ENCODE results near the gene HIF3A. TPM values are rescaled to one million over a fixed set of nuclear protein-coding genes. Genes with fewer than 3 reads are reported as not detected.

The HIF3A gene
- total and polyA plus RNA-seq, 9 of the 15 experiments (the other 6 are each of a cell fraction or from before 2014, with no cell fraction given): 0.29 TPM; not detected in 8

- TF ChIP-seq MCM3 (IDR thresholded peaks at IDR 0.05): no peak
- peak; percentile 83 for TF ChIP-seq ZBTB7A (IDR thresholded peaks at IDR 0.05; ENCODE audit: borderline replicate concordance, control insufficient read depth, low read depth, low read length)
- peak; percentile 94 for TF ChIP-seq RBFOX2 (IDR thresholded peaks at IDR 0.05; ENCODE audit: low read depth, low read length)
- peak; percentile 63; the same call in 1 of the 2 replicates for TF ChIP-seq PHF21A (IDR thresholded peaks at IDR 0.05; ENCODE audit: borderline replicate concordance, low read depth)
- no peak for TF ChIP-seq ATF2 (CRISPR knock-in tag; IDR thresholded peaks at IDR 0.05)
- TF ChIP-seq HNRNPLL (IDR thresholded peaks at IDR 0.05; ENCODE audit: low read depth, low read length, poor library complexity, severe bottlenecking): peak; percentile 71
- peak; percentile 26 for TF ChIP-seq PHF20 (IDR thresholded peaks at IDR 0.05; ENCODE audit: partially characterized antibody)
- TF ChIP-seq FOXM1 (IDR thresholded peaks at IDR 0.05; ENCODE audit: low read depth): no peak; the same call in 1 of the 2 replicates
- TF ChIP-seq FOXM1 (CRISPR knock-in tag; IDR thresholded peaks at IDR 0.05; ENCODE audit: low read depth): peak; percentile 48; the same call in 1 of the 2 replicates
- TF ChIP-seq MAX (CRISPR knock-in tag; IDR thresholded peaks at IDR 0.05): peak; percentile 72
- TF ChIP-seq EP300 (IDR thresholded peaks at IDR 0.05; ENCODE audit: low read length): no peak
- TF ChIP-seq PTBP1 (IDR thresholded peaks at IDR 0.05; ENCODE audit: low read depth, low read length): no peak
- no peak for TF ChIP-seq CHD2 (IDR thresholded peaks at IDR 0.05; ENCODE audit: low read depth, low read length)
- TF ChIP-seq E2F3 (CRISPR knock-in tag; IDR thresholded peaks at IDR 0.05): peak; percentile 62
- peak; percentile 39; the same call in 1 of the 2 replicates for TF ChIP-seq ELF1 (tag; IDR thresholded peaks at IDR 0.05)
- TF ChIP-seq CREB3L1 (IDR thresholded peaks at IDR 0.05; ENCODE audit: borderline replicate concordance, low read depth): peak; percentile 63; the same call in 1 of the 2 replicates
- no peak for TF ChIP-seq ETS2 (tag; IDR thresholded peaks at IDR 0.05; ENCODE audit: borderline replicate concordance, poor library complexity, severe bottlenecking)
- TF ChIP-seq TBP (optimal IDR thresholded peaks at IDR 0.05; ENCODE audit: low read depth, low read length): peak; percentile 87
- TF ChIP-seq NR2C1 (IDR thresholded peaks at IDR 0.05): no peak
- TF ChIP-seq NR2C1 (tag; IDR thresholded peaks at IDR 0.05): no peak
- peak; percentile 55; the same call in 1 of the 2 replicates for TF ChIP-seq MTA1 (IDR thresholded peaks at IDR 0.05; ENCODE audit: borderline replicate concordance)
- TF ChIP-seq ZC3H4 (CRISPR knock-in tag; IDR thresholded peaks at IDR 0.05; ENCODE audit: borderline replicate concordance): no peak
- no peak for TF ChIP-seq FOS (IDR thresholded peaks at IDR 0.05; ENCODE audit: extremely low read depth, insufficient read length)
- no peak for TF ChIP-seq ZNF143 (CRISPR knock-in tag; IDR thresholded peaks at IDR 0.05)
- TF ChIP-seq MTA3 (IDR thresholded peaks at IDR 0.05; ENCODE audit: borderline replicate concordance): peak; percentile 81
These were observed 50.2 kb downstream of the HIF3A start, which contains the start of gene PPP5C (continued) for GRCh38 chr19:46346821-46347571.
